Glomerular visceral epithelial cell (primary cell): ENCODE data around the gene PLEKHA7.
A peak's percentile ranks its signal among the peaks of the same experiment; 100 is the strongest.

ENCODE experiments used
- DNase-seq: peaks from one replicate; pipeline ENCODE4 v3.0.0-alpha.2; 2016; ENCODE audit errors: extremely low spot score

The PLEKHA7 gene

DNA sequence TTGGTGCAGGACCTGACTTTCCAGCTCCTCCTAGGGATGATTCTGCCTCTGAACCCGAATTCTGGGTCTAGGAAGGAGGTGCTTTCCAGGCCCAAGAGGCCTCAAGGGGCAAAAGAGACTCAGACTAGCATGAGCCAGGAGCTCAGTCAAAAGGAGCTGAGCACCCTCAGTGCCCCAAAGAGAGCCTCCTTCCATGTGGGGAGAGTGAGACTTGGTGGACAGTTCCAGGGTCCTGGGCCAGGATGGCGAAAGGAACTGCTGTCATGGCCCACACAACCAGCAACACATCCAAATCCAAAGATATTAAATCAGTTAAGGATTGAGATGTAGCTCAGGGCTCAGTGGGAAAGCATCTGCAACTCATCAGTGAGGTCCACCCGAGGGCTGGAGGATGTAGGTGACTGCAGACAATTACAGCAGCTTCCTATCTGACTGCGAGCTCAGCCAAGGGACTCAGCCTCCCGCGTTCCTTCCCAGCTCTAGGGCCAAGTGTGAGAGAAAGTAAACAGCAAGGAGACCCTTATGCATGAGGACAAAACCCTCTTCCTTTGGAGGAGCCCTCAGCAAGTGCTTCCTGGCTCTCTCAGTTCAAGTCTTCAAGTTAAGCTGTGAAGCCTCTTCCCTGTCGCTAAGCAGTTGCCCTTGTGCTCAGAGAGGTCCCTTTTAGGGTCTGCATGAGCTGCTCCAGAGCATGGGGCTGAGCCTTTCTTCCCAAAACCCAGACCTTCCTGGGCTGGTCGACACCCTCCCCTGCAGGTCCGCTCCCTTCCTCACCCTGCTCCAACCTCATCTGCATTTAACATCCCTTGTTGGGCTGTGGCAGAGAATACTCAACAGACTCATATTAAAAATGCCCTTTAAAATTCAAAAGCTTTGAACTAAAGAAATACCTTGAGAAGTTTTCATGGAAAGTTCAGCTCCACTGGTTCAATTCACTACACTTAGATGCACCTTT is 240.0 kb downstream of the PLEKHA7 start:
- no peak for DNase-seq

DNA sequence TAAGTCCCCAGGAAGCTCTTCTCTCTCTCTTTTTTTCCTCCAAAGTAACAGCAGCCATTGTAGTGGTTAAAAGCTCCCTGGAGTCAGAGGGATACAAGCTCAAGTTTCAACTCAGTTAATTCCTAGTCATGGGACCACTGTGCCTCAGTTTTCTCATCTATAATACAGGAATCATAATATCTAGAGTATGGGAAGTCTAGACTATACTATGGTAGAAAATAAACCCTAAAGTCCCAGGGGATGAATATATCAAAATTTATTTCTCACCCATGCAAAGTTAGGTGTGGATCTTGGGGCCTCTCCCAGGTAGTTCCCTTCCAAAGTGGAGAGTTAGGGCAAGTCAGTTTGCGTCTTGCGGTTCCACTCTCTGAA is 242.1 kb downstream of the PLEKHA7 start:
- DNase-seq = no peak

DNA sequence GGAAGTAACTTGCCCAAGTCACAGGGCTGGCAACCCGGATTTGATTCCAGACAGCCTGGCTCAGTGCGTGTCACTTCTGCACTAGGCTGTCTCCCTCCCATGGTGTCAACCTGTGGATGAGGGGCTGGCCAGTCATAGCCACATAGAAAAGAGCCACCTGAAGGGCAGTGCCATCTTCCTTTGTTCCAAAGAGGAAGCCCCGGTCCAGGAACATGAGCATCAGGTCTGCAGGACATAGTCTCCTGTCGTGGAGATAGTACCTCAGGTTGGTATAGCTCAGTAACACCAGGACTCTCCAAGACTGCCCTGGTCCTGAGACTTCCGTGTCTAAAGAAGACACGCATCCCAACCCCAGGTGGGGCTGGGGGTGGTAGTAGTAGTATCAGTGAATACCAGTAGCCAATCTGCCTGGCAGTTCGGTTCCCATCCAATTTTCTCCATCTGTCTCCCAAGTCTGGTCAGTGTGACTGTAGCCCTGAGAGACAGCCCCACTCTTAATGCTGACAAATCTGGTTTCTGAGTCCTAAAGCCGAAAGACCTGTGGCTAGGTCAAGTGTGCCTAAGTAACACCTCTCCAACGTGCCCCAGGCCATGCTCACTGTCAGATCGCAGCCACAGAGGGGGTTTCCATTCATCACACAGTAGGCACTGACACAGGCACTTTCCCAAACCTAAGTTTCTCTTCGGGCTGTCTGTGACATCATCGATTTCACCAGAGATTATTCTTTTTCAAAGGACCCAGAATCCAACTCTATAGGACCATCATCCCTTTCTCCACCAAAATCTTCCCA is 242.7 kb downstream of the PLEKHA7 start:
- no peak for DNase-seq

DNA sequence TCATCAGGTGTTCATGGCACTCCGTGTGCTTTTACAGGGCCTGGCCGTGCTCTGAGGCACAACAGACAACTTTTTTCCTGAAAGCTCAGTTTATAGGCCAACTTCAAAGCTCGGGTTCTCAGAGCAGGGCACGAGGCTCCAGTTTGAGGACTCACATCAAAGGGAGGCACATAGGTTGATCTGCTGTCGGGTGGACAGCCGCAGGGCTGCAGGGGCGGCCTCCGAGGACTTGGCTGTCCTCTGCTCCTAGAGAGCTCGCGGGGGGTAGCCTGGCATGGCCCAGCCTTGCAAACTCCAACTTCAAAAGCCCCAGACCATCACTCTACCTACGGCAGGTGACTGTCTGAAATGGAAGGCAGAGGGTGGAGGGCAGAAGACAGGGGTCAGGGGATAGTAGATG is 244.2 kb downstream of the PLEKHA7 start:
- no peak for DNase-seq

DNA sequence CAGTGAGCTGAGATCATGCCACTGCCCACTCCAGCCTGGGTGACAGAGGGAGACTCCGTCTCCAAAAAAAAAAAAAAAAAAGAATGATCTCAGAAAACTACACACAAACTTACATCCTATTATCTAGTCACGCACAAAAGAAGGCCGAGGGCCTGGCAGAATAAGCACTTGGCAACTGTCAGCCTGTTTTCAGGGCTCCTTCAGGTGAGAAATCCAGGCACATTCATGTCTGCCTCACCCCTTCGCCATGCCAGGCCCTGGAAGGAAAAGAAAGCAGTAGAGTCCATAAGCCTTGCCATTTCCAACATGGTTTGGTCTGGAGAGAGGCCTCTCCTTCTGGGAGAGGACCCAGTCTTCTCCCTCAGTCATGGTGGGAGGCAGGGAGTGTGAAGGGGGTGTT is 244.8 kb downstream of the PLEKHA7 start:
- no peak for DNase-seq

DNA sequence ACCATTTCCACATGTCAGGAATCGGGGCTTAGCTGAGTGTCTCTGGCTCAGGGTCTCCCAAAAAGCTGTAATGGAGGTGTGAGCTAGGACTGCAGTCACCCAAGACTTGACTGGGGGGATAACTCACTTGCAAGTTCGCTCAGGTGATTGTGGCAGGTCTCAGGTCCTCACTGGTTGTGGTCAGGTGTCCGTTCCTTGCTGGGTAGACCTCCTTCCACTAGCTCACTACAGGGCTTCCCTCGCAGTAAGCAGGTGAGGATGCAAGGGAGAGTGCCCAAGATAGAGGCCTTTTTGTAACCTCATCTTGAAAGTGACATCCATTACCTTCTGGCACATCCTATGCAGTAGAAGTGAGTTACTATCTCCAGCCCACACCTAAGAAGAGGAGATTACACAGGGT is 246.3 kb downstream of the PLEKHA7 start:
- DNase-seq = no peak

DNA sequence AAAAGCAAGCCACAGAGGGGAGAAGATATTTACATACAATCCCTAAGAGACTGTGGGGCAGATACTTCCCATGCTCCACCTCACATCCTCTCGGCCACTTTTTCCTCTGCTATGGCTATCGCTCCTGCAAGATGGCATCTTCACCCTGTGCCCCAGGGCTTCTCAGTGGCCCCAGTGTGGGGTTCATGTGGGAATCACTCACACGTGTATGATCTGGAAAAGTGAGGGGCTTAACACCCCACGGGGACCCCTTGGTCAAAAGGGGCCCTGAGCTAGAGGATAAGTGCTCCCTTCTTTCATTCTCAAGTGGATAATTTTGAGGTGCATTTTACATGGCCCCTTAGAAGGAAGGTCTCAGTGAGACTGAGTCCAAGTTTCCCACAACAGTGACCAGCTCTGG is 247.1 kb downstream of the PLEKHA7 start:
- no peak for DNase-seq

DNA sequence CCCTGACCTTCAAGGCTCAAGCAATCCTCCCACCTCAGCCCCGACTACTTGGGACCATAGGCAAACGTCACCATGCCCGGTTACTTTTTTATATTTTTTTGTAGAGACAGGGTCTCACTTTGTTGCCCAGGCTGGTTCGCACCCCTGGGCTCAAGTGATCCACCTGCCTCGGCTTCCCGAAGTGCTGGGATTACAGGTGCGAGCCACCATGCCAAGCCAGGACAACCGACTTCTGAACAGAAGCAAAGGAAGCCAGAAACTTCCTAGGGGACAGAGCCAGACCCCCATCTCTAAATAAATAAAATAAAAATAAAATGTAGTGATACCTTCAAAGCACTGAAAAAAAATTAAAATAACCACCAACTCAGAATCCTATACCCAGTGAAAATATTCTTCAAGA is 249.3 kb downstream of the PLEKHA7 start:
- DNase-seq = no peak

DNA sequence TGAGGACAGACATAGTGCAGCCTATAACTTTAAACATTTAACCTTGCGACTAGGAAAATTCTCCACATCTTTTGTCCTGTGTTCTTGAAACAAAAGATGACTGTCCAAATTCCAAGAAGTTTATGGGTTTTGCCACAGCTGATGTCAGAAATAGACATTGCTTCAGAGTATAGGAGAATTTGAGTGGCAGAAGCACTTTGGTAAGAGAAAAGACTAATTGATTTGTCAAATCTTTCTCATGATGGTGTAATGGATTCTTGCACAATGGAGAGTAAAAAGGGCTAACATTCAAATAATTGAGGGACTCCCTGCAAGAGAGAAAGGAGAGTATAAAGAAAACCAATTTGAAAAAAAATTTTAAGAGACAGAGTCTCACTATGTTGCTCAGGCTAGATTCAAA is 250.5 kb downstream of the PLEKHA7 start:
- no peak for DNase-seq

DNA sequence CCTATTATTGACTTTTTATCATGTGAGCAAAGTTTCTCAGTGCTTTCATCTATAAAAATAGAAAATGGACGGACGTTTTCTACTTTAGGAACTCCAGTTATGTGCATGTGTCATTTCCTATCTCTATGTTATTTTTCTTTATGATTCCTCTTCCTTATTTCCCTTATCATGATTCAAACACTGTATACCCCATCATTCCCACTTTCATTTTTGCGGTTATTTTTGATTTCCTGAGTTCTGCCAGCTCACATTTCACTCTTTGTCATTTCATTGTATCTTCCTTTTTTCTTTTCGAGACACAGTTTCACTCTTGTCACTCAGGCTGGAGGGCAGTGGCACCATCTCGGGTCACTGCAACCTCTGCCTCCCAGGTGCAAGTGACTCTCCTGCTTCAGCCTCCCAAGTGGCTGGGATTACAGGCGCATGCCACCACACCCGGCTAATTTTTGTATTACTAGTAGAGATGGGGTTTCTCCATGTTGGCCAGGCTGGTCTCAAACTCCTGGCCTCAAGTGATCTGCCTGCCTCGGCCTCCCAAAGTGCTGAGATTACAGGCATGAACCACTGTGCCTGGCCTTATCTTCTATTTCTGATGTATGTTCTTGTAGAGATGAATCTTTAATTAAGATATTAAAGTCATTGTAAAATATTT is 254.2 kb downstream of the PLEKHA7 start:
- DNase-seq = no peak

DNA sequence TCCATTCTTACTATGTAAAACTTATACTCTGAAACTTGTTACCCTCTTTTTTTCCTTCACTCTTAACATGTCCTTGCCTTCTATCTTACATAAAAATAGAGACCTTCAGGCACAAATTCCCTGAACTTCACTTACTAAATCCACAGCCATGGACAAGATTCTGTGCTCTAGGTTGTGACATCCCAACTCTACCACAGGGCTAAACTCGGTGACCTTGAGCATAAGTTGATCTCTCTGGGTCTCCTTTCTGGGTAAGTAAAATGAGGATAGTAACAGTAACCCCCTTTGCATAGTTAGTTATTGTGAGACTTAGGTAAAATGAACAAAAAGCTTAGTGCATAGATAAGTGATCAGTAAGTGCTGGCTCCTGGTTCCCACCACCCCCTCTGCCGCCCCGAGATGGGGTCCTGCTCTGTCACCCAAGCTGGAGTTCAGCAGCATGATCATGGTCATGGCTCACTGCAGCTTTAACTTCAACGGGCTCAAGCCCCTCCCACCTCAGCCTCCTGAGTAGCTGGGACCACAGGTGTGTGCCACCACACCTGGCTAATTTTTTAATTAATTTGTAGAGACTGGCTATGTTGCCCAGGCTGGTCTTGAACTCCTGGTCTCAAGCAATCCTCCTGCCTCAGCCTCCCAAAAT is 255.7 kb downstream of the PLEKHA7 start:
- no peak for DNase-seq

DNA sequence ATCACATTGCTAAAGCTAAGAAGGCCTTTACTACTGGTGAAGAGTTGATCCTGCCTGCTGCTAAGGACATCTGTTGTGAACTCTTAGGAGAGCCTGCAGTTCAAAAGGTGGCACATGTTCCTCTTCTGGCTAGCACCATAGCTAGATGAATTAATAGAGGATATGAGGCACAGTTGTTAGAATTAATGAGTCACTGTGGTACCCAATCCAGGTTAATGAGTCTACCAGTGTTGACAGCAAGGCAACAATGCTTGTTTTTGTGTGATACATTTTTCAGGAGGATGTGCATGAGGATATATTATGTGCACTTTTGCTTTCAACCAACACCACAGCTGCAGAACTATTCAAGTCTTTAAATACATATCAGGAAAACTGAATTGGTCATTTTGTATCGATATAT is 263.8 kb downstream of the PLEKHA7 start:
- DNase-seq = no peak

DNA sequence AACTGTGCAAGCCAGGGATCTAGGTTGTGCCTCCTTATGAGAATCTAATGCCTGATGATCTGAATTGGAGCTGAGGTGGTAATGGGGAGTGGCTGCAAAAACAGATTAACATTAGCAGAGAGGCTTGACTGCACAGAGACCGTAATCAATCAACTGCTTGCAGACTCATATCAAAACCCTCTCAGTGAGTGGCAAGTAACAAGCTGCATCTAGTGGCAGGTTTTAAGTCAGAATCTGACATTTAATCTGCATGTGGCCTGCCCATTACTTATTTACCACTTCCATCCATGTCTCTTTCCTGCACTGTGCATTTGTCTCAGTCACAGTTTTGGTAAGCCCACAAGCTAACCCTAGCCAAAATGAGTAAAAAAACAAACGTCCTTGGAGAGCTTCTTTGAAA is 264.5 kb downstream of the PLEKHA7 start:
- no peak for DNase-seq

DNA sequence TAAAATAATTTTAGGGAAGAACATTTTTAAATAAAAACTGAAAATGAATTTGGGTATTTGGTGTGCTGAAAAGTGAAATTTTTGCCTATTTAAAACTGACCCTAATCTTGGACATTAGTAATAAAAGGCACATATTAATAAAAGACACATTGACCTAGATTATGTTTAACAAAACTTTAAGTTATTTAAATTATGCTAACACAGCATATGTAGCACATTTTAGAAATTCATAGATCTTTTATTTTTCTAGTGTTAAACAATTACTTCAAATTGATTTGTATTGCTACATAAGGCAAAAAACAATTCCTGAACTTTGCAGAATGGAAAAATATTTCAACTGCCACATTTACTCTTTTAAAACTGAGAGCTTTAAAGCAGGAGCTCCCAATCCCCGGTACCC is 265.1 kb downstream of the PLEKHA7 start:
- DNase-seq = no peak

DNA sequence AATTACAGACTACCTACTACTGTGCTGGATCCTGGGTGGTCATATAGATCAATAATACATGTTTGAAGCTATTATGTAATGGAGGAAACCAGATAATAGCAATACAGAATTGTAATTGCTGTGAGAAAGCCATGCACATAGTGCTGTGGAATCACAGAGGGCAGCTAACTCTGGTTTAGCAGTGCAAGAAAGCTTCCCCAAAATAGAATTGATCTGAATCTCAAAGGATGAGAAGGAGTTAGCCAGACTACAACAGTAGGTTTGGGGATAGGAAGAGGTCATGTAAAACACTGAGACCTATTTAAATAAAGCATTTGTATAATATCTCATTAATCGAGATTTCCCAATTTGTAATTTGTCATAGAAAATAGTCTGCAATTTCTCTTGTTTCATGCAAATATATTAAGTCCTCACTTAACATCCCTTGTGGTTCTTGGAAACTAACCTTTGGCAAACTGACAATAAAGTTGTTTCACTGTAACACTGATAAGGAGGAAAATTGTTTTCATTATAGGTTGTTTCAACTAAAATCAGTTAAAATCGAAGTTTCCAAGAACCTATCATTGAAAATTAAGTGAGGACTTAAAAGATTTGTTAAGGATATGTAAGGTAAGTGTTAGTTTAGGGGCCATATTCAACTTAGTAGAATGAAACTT is 268.1 kb downstream of the PLEKHA7 start:
- DNase-seq = no peak

DNA sequence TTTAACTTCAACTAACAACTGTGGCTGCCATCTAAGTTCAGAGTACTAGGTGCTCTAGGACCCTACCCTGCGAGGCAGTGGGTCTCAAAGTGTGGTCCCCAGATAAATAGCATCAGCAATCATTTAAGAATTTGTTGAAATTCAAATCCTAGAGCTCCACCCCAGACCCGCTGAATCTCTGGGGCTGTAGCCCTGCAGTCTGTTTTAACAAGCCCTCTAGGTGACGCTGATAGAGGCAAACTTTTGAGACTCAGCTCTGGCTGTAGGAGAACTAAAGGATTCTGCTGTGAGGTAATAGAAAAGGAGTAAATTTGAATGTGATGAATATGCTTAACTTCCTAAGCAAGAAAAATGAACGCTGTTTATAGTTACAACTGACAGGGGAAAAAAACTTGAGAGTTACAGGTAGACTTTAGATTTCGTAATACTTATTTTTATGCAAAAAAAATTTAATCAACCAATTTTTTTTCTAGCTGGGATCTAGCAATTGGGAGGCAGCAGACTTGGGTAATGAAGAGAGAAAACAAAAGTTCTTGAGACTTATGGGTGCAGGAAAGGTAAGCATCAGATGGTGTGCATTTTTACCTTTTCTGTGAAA is 270.0 kb downstream of the PLEKHA7 start:
- DNase-seq = no peak

DNA sequence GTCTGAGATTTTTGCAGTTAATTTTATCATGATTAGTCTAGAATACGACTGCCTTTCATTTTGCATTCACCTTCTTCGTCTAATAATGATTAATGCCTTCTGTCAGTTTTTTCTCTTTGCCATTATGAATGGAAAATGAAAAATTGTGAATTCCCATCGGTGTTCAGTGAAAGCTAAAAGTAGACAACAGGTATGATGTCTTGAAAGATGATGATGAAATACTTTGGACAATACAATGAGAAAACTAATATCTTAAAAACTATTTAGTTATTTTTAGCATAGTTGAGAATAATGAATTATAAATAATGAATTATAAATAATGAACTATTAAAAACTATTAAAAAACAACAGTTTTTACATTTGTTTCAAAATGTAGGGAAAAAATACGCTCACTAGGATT is 270.7 kb downstream of the PLEKHA7 start:
- no peak for DNase-seq

DNA sequence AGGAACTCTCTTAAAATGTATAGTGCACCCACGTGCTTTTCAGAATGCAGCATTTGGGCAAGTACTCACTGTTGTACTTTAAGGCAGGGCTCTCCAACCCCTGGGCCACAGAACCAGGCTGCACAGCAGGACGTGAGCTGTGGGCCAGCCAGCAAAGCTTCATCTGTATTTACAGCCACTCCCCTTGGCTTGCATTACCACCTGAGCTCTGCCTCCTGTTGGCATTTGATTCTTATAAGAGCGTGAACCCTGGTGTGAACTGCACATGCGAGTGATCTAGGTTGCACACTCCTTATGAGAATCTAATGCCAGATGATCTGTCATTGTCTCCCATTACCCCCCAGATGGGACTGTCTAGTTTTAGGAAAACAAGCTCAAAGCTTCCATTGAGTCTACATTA is 272.7 kb downstream of the PLEKHA7 start:
- no peak for DNase-seq

DNA sequence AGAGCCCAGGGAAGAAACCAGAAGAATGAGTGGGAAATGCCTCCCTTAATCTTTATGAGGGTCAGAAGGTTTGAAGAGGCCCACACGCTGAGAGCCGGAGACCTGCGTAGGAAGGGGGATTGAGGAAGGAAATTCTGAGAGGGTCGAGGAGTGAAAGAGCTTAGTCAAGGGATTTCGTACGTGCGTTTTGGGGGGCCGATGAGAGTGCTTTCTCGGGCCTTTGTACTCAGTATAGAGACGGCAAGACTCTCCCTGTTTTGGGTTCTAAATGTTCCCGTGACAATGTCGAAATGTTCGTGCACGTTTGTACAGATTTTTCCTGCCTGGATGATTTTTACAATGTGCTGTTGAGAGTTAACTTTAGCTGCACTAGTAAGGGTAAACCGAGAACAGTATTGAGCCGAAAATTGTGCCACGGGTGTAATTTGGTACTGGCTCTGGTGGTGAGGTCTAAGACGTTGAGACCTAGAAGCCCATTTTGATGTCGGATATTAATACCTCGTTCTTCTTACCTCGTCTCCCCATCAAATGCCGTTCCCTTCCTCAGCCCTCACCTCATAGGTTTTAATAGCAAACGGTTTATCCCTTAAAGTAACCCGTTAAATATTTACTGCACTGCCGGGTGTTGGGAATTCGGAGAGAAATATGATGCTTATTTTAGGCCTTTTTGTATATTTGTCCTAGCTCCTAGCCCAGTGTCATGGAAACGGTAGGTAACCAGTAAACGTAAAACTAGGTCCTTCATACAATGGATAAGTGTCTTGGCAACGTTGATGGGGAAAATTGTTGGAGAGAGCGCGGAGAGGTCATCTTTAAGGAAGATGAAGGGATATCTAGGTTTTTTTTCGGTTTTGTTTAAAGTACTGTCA is 275.0 kb downstream of the PLEKHA7 start:
- DNase-seq = peak; percentile 16
